ENCODE results near the gene ADSL.

DNA sequence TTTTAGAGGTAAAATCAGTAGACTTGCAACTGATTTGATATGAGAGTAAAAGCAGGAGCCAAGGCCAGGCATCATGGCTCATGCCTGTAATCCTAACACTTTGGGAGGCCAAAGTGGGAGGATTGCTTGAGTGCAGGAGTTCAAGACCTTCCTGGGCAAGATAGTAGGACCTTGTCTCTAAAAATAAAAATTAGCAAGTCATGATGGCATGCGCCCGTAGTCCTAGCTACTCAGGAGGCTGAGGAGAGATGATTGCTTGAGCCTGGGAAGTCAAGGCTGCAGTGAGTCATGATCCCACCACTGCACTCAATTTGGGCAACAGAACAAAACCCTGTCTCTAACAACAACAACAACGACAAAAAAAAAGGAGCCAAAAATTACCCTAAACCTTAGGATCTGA, 37.6 kb downstream of the ADSL start:
- TF ChIP-seq, protein P1, sequence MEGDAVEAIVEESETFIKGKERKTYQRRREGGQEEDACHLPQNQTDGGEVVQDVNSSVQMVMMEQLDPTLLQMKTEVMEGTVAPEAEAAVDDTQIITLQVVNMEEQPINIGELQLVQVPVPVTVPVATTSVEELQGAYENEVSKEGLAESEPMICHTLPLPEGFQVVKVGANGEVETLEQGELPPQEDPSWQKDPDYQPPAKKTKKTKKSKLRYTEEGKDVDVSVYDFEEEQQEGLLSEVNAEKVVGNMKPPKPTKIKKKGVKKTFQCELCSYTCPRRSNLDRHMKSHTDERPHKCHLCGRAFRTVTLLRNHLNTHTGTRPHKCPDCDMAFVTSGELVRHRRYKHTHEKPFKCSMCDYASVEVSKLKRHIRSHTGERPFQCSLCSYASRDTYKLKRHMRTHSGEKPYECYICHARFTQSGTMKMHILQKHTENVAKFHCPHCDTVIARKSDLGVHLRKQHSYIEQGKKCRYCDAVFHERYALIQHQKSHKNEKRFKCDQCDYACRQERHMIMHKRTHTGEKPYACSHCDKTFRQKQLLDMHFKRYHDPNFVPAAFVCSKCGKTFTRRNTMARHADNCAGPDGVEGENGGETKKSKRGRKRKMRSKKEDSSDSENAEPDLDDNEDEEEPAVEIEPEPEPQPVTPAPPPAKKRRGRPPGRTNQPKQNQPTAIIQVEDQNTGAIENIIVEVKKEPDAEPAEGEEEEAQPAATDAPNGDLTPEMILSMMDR (IDR thresholded peaks at IDR 0.05) = no peak
- TF ChIP-seq POLR2A (IDR thresholded peaks at IDR 0.05) = no peak
- TF ChIP-seq POLR2AphosphoS5 (IDR thresholded peaks at IDR 0.05) = no peak
